ENCODE measurements around the gene ZNF845.

DNA sequence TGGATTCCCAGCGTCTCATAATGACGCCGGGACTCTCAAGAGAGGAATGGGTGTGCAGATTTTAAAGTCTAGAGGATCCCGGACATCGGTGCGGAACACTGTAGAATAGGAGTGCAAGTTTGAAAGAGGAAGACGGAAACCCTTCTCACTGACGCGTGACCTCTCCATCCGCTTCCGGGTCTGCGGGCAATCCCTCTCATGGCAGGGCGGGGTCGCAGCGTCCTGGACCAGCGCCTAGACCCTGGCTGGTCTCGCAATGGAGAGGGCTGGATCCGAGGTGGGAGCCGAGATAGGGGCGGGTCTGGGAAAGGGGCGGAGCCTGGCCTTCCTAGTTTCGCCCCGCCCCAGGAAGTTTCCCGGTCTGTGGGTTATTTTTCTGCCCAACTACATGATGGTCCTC lies 4.6 kb upstream of the ZNF845 start:
- TF ChIP-seq, protein P1, sequence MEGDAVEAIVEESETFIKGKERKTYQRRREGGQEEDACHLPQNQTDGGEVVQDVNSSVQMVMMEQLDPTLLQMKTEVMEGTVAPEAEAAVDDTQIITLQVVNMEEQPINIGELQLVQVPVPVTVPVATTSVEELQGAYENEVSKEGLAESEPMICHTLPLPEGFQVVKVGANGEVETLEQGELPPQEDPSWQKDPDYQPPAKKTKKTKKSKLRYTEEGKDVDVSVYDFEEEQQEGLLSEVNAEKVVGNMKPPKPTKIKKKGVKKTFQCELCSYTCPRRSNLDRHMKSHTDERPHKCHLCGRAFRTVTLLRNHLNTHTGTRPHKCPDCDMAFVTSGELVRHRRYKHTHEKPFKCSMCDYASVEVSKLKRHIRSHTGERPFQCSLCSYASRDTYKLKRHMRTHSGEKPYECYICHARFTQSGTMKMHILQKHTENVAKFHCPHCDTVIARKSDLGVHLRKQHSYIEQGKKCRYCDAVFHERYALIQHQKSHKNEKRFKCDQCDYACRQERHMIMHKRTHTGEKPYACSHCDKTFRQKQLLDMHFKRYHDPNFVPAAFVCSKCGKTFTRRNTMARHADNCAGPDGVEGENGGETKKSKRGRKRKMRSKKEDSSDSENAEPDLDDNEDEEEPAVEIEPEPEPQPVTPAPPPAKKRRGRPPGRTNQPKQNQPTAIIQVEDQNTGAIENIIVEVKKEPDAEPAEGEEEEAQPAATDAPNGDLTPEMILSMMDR (IDR thresholded peaks at IDR 0.05; ENCODE audit: low read length) = no peak
- no peak for TF ChIP-seq EZH2 (IDR thresholded peaks at IDR 0.05; ENCODE audit: borderline replicate concordance, low read length)

All from OCI-LY1 (cell line).